IMR-90 (cell line): Measurements from ENCODE around the gene SLC16A2. TPM values are rescaled to one million over a fixed set of nuclear protein-coding genes. Genes with fewer than 3 reads are reported as not detected.
"Not testable (repeated sequence)": the region's sequence is repeated elsewhere in the genome, so short reads cannot be mapped to it uniquely, and the experiment has no call there.

Experiments
- ATAC-seq: fragments of 200-7000 bp; cut with Tn5 transposase; 2 replicates; pipeline ENCODE4 v1.9.1; 2020; ENCODE audit warnings: low read depth, mild to moderate bottlenecking, moderate library complexity
- BruUV-seq: library from RNA; stranded (reverse); fragments of 400-500 nt; replicated peaks from 2 replicates; lab custom pipeline; 2021; lab: Mats Ljungman, UMichigan
- CTCF ChIA-PET: fragments of 300-600 bp; formaldehyde crosslinking; extraction: SDS; loops from one replicate; lab custom pipeline; 2021; ENCODE audit warnings: antibody characterized with exemption; lab: Yijun Ruan, JAX
- POLR2A ChIA-PET: fragments of 300-600 bp; sonication (Branson Sonifier 250); formaldehyde crosslinking; loops from one replicate; lab custom pipeline; 2022; ENCODE audit warnings: antibody characterized with exemption; ENCODE audit not compliant: unreplicated experiment; lab: Charles Lee
- DNase-seq: peaks from one replicate; pipeline ENCODE4 v3.0.0; 2013
- H2AFZ ChIP-seq: replicated peaks from 2 replicates; pipeline ENCODE3; 2013; ENCODE audit warnings: low read length, mild to moderate bottlenecking; ENCODE audit not compliant: poor library complexity
- H2AK5ac ChIP-seq: 2 replicates; pipeline ENCODE4 v1.6.1; 2013; ENCODE audit warnings: low read depth, low read length, inconsistent platforms
- H2AK9ac ChIP-seq: replicated peaks from 2 replicates; pipeline ENCODE3; 2013; ENCODE audit warnings: mild to moderate bottlenecking, low read depth, low read length, moderate library complexity; ENCODE audit not compliant: poor library complexity
- H2BK120ac ChIP-seq: 2 replicates; pipeline ENCODE4 v1.6.1; 2013; ENCODE audit warnings: low read depth, low read length, inconsistent platforms
- H2BK15ac ChIP-seq: 3 replicates; pipeline ENCODE4 v1.6.1; 2013; ENCODE audit warnings: low read depth, low read length, inconsistent platforms
- H2BK20ac ChIP-seq: 2 replicates; pipeline ENCODE4 v1.6.1; 2013; ENCODE audit warnings: low read depth, mild to moderate bottlenecking, inconsistent platforms, low read length, moderate library complexity
- H2BK5ac ChIP-seq: 2 replicates; pipeline ENCODE4 v1.6.1; 2013; ENCODE audit warnings: mild to moderate bottlenecking, low read depth, low read length, inconsistent platforms; ENCODE audit not compliant: poor library complexity, severe bottlenecking
- H3K14ac ChIP-seq: replicated peaks from 2 replicates; pipeline ENCODE4 v1.6.1; 2013; ENCODE audit warnings: low read depth, low read length, inconsistent platforms
- H3K18ac ChIP-seq: 2 replicates; pipeline ENCODE4 v1.6.1; 2013; ENCODE audit warnings: low read depth, low read length, control low read depth
- H3K23ac ChIP-seq: 2 replicates; pipeline ENCODE4 v1.6.1; 2013; ENCODE audit warnings: low read depth, low read length, inconsistent platforms
- H3K27ac ChIP-seq: 2 replicates; pipeline ENCODE4 v1.5.1; 2013; ENCODE audit warnings: mild to moderate bottlenecking, control low read depth, low read length; ENCODE audit not compliant: insufficient read depth
- H3K27me3 ChIP-seq: 2 replicates; pipeline ENCODE4 v1.6.1; 2013; ENCODE audit warnings: low read length; ENCODE audit not compliant: control insufficient read depth, insufficient read depth
- H3K36me3 ChIP-seq: 2 replicates; pipeline ENCODE4 v1.6.1; 2013; ENCODE audit warnings: low read length, mixed read lengths; ENCODE audit not compliant: control insufficient read depth, insufficient read depth
- H3K4ac ChIP-seq: 2 replicates; pipeline ENCODE4 v1.6.1; 2013; ENCODE audit warnings: low read depth, low read length, inconsistent platforms
- H3K4me1 ChIP-seq: 2 replicates; pipeline ENCODE4 v1.6.1; 2013; ENCODE audit warnings: low read length, mixed read lengths; ENCODE audit not compliant: control insufficient read depth, insufficient read depth
- H3K4me2 ChIP-seq: 2 replicates; pipeline ENCODE4 v1.6.1; 2013; ENCODE audit warnings: low read depth, mild to moderate bottlenecking, control low read depth, low read length, moderate library complexity
- H3K4me3 ChIP-seq: 2 replicates; pipeline ENCODE4 v1.5.1; 2013; ENCODE audit warnings: low read depth, mild to moderate bottlenecking, control low read depth, low read length, moderate library complexity; ENCODE audit not compliant: insufficient read depth
- H3K56ac ChIP-seq: 2 replicates; pipeline ENCODE4 v1.6.1; 2013; ENCODE audit warnings: low read length, inconsistent platforms; ENCODE audit not compliant: insufficient read depth; ENCODE audit errors: extremely low read depth
- H3K79me1 ChIP-seq, 2 experiments: 2 replicates each; pipeline ENCODE4 v1.6.1; 2013; ENCODE audit warnings: low read length in 2 of 2, inconsistent platforms in 1 of 2, low read depth in 1 of 2
- H3K9ac ChIP-seq: 2 replicates; pipeline ENCODE4 v1.6.1; 2013; ENCODE audit warnings: low read depth, low read length, control low read depth
- H3K9me1 ChIP-seq: 2 replicates; pipeline ENCODE4 v1.6.1; 2013; ENCODE audit warnings: low read length, inconsistent platforms; ENCODE audit not compliant: insufficient read depth
- H3K9me3 ChIP-seq: 2 replicates; pipeline ENCODE4 v1.6.1; 2013; ENCODE audit warnings: low read length; ENCODE audit not compliant: control insufficient read depth, insufficient read depth
- H4K20me1 ChIP-seq: 2 replicates; pipeline ENCODE4 v1.6.1; 2013; ENCODE audit warnings: low read length, inconsistent platforms; ENCODE audit not compliant: insufficient read depth
- H4K5ac ChIP-seq: 2 replicates; pipeline ENCODE4 v1.6.1; 2013; ENCODE audit warnings: mild to moderate bottlenecking, low read depth, low read length, control low read depth
- H4K8ac ChIP-seq, 2 experiments: 2 replicates each; pipeline ENCODE4 v1.6.1; 2013; ENCODE audit warnings: low read depth in 2 of 2, low read length in 2 of 2, control low read depth in 1 of 2, inconsistent platforms in 1 of 2
- H4K91ac ChIP-seq: 2 replicates; pipeline ENCODE4 v1.6.1; 2013; ENCODE audit warnings: low read depth, low read length, inconsistent platforms; ENCODE audit not compliant: insufficient read depth
- WGBS, 2 experiments: methylation state at CpG; one replicate each; pipeline versions ENCODE4 v1.1.5 to v1.1.7; 2013; ENCODE audit warnings: missing lambda C conversion rate in 2 of 2; ENCODE audit not compliant: insufficient read length in 1 of 2; ENCODE audit errors: extremely low coverage in 2 of 2; 5-methylcytosine and 5-hydroxymethylcytosine counted together
- dilution Hi-C: fragments of 300-500 bp; cut with HindIII; formaldehyde crosslinking; loops from one replicate; pipeline ENCODE4 v1.14.3; 2018; ENCODE audit warnings: low sequenced_read_pairs; ENCODE audit not compliant: unreplicated experiment
- in situ Hi-C: fragments of 300-500 bp; cut with MboI; formaldehyde crosslinking; loops from 3 replicates; pipeline ENCODE4 v1.14.3; 2019; ENCODE audit warnings: low sequenced_read_pairs, inconsistent platforms, mixed read lengths
- intact Hi-C: fragments of 100-400 bp; cut with micrococcal nuclease; formaldehyde crosslinking; loops from 2 replicates; pipeline ENCODE4 v1.10.0; 2022
- polyA plus RNA-seq, 3 experiments: library from polyadenylated mRNA; depleted of rRNA; stranded (reverse); fragments of >200 nt; gene quantifications; 2 replicates each; pipeline ENCODE4 v1.2.3, GENCODE V29; 2012; ENCODE audit warnings: low replicate concordance in 1 of 3
- total RNA-seq: library from RNA; depleted of rRNA; stranded (reverse); fragments of >200 nt; gene quantifications from 2 replicates; pipeline ENCODE4 v1.2.3, GENCODE V29; 2012

Gene SLC16A2
- total and polyA plus RNA-seq, 2 of the 4 experiments (the other 2 are of a cell fraction): 6.1 to 23.8 TPM

- H2BK5ac ChIP-seq, dilution Hi-C loops, H4K5ac ChIP-seq, H3K27ac ChIP-seq, H3K4me2 ChIP-seq, H3K18ac ChIP-seq, H2AK9ac ChIP-seq, H3K79me1 ChIP-seq, H3K36me3 ChIP-seq, POLR2A ChIA-PET, ATAC-seq, H4K91ac ChIP-seq, H3K27me3 ChIP-seq, in situ Hi-C loops, H3K4ac ChIP-seq, H3K56ac ChIP-seq, H3K4me1 ChIP-seq, H2BK120ac ChIP-seq, H2AK5ac ChIP-seq, H4K20me1 ChIP-seq, BruUV-seq, DNase-seq, H2AFZ ChIP-seq, H3K9ac ChIP-seq, H2BK15ac ChIP-seq, CTCF ChIA-PET, H3K14ac ChIP-seq, H3K9me3 ChIP-seq, H4K8ac ChIP-seq, intact Hi-C loops, H3K4me3 ChIP-seq, H3K9me1 ChIP-seq, H2BK20ac ChIP-seq, H3K23ac ChIP-seq: not testable (repeated sequence)
- WGBS, 2 experiments: 43% methylated on average over 1 of the region's 2 CpGs; no CpG with 5 or more reads in 1 of the 2 experiments
Measured at GRCh38 chrX:74473116-74473515, 51.8 kb downstream of the SLC16A2 start.
